B cell (primary cell): ENCODE measurements around the gene TTPAL.

ENCODE experiments used
- CTCF ChIP-seq: fragments of 200-600 bp; IDR thresholded peaks from one replicate; pipeline ENCODE4 v1.8.0; 2022; ENCODE audit warnings: antibody characterized with exemption, mild to moderate bottlenecking
- EZH2 ChIP-seq: IDR thresholded peaks from 2 replicates; pipeline ENCODE4 v1.6.1; 2012; ENCODE audit warnings: borderline replicate concordance, low read depth, mild to moderate bottlenecking, moderate library complexity, low read length; ENCODE audit not compliant: insufficient read depth, poor library complexity, severe bottlenecking

- no peak for TF ChIP-seq CTCF
- TF ChIP-seq EZH2: no peak
Measured at GRCh38 chr20:44429017-44429339, 46.7 kb upstream of the TTPAL start.
